ENCODE data around the gene TFIP11.

Gene TFIP11

GRCh38 chr22:26476705-26477340, 35.5 kb downstream of the TFIP11 start:
- peak; percentile 62 for DNase-seq

- DNase-seq: peak; percentile 62
Observed at GRCh38 chr22:26474682-26475081, 37.6 kb downstream of the TFIP11 start.

- no peak for DNase-seq
Observed at GRCh38 chr22:26471522-26471921, 40.8 kb downstream of the TFIP11 start.

- DNase-seq: no peak
Observed at GRCh38 chr22:26470807-26471206, 41.5 kb downstream of the TFIP11 start.

- no peak for DNase-seq
Observed at GRCh38 chr22:26466196-26466595, 46.1 kb downstream of the TFIP11 start.

GRCh38 chr22:26464312-26464711, 48.0 kb downstream of the TFIP11 start:
- no peak for DNase-seq

GRCh38 chr22:26463688-26464087, 48.6 kb downstream of the TFIP11 start:
- no peak for DNase-seq

- DNase-seq: no peak
Observed at GRCh38 chr22:26463101-26463661, 49.1 kb downstream of the TFIP11 start.

GRCh38 chr22:26462641-26463040, 49.6 kb downstream of the TFIP11 start:
- DNase-seq: no peak

- no peak for DNase-seq
Observed at GRCh38 chr22:26462051-26462450, 50.2 kb downstream of the TFIP11 start.

GRCh38 chr22:26461188-26461810, 51.0 kb downstream of the TFIP11 start:
- peak; percentile 54 for DNase-seq

- no peak for DNase-seq
Observed at GRCh38 chr22:26460202-26460601, 52.1 kb downstream of the TFIP11 start.

GRCh38 chr22:26457661-26458272, 54.5 kb downstream of the TFIP11 start:
- no peak for DNase-seq

- DNase-seq: no peak
Observed at GRCh38 chr22:26453812-26454500, 58.3 kb downstream of the TFIP11 start.

- no peak for DNase-seq
Observed at GRCh38 chr22:26453216-26453615, 59.1 kb downstream of the TFIP11 start.

- DNase-seq: no peak
Observed at GRCh38 chr22:26452236-26453016, 59.8 kb downstream of the TFIP11 start.

GRCh38 chr22:26450453-26451185, 61.7 kb downstream of the TFIP11 start:
- no peak for DNase-seq

- no peak for DNase-seq
Observed at GRCh38 chr22:26448941-26449340, 63.3 kb downstream of the TFIP11 start.

GRCh38 chr22:26448334-26448733, 63.9 kb downstream of the TFIP11 start:
- no peak for DNase-seq

- DNase-seq: no peak
Observed at GRCh38 chr22:26447584-26448329, 64.5 kb downstream of the TFIP11 start.

Measured in hematopoietic multipotent progenitor cell treated with erythropoietin and hydrocortisone succinate and interleukin-3 and kit ligand, for 4 days (in vitro differentiated cells).